C1 segment of cervical spinal cord (tissue), 14 donors: ENCODE results near the gene OR2F1.
"Not testable (repeated sequence)": the region's sequence is repeated elsewhere in the genome, so short reads cannot be mapped to it uniquely, and the experiment has no call there.

Experiments
- DNase-seq, 14 donors: peaks; one replicate each; lab custom pipeline; 2025; lab: John Stamatoyannopoulos, UW

OR2F1 gene

DNA sequence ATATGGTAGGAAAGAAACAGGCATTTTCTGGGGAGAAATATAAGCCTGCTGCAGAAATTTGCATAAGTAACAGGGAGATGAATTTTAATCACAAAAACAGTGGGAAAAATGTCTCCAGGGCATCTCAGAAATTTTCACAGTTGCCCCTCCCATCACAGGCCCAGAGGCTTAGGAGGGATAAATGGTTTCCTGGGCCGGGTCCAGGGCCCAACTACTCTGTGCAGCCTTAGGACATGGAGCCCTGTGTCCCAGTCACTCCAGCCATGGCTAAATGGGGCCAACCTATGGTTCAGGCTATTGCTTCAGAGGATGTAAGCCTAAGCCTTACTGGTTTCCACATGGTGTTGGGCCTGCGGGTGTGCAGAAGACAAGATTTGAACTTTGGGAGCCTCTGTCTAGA is 54.7 kb downstream of the OR2F1 start:
- no peak for DNase-seq

DNA sequence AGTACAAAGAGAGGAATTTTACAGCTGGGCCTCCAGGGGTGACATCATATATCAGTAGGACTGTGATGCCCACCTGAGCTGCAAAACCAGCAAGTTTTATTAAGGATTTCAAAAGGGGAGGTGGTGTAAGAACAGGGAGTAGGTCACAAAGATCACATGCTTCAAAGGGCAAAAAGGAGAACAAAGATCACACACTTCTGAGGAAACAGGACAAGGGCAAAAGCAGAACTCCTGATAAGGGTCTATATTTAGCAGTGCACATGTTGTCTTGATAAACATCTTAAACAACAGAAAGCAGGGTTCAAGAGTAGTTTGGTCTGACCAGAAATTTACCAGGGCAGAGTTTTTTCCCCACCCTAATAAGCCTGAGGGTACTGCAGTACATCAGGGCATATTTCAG is 55.4 kb downstream of the OR2F1 start:
- DNase-seq: not testable (repeated sequence)

DNA sequence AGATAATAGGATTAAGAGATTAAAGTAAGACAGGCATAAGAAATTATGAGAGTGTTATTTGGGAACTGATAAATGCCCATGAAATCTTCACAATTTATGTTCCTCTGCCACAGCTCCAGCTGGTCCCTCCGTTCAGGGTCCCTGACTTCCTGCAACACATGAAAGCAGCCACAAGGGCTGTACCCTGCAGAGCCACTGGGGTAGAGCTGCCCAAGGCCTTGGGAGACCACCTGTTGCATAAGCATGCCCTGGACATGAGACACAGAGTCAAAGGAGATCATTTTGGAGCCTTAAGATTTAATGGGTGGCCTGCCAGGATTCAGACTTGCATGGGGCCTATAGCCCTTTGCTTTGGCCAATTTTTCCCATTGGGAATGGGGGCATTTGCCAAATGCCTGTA is 56.2 kb downstream of the OR2F1 start:
- not testable (repeated sequence) for DNase-seq

DNA sequence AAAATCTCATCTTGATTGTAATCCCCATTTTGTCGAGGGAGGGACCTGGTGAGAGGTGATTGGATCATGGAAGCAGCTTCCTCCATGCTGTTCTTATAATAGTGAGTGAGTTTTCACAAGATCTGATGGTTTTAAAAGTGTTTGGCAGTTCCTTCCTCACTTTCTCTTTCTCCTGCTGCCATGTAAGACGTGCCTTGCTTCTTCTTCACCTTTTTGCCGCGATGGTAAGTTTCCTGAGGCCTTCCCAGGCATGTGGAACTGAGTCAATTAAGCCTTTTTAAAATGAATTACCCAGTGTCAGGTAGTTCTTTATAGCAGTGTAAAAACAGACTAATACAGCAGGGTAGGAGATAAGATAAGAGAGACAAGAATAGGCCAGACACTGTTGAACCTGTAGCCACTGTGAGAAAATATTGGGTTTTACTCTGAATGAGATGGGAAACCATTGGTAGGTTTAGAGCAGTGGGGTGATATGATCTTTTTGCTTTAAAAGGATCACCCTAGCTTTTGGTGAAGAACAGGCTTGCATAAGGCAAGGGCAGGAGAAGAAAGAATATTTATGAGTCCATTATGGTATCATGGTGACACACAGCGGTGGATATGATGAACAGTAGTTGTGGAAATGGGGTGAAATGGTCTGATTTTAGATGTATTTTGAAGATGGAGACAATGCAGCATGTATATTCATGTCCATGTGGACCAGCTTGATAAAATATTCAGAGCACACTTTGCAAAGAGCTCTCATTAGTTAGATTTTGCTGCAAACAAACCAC is 57.0 kb downstream of the OR2F1 start:
- no peak for DNase-seq
